Measurements from ENCODE around the gene RFPL3. TPM values are rescaled to one million over a fixed set of nuclear protein-coding genes. Genes with fewer than 3 reads are reported as not detected.
"Not testable (repeated sequence)": the region's sequence is repeated elsewhere in the genome, so short reads cannot be mapped to it uniquely, and the experiment has no call there.

RFPL3 gene
- total RNA-seq (not detected), polyA plus RNA-seq (not detected)

DNA sequence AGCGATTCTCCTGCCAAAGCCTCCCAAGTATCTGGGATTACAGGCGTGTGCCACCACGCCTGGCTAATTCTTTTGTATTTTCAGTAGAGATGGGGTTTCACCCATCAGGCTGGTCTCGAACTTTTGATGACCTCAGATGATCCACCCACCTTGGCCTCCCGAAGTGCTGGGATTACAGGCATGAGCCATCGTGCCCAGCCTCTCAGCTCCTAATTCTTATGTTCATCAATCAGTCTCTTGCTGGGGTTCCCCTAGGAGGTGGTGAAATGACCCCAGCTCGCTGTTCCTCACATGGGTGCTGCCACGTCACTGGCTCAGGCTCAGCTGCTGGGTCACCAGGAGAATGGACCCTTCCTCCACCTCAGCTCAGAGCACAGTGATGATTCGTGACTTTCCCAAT, at the start of gene RFPL3:
Gene RFPL3, plus strand, starts transcription at position 301 of the 400 bp plus-strand sequence. CDS start 205 bp downstream, outside the sequence.
- H3K4me3 ChIP-seq (ENCODE audit: low read depth, low read length); ATAC-seq (ENCODE audit: low read depth in 2 of 2); H3K4me1 ChIP-seq (ENCODE audit: control insufficient read depth, insufficient read depth, low read length, poor library complexity, severe bottlenecking); H3K4me3 Mint-ChIP-seq; H3K27me3 Mint-ChIP-seq; H3K36me3 ChIP-seq (ENCODE audit: control insufficient read depth, insufficient read depth, low read length); H3K9me3 Mint-ChIP-seq; H3K27me3 ChIP-seq (ENCODE audit: control insufficient read depth, insufficient read depth, low read length); H3K9me3 ChIP-seq (ENCODE audit: control insufficient read depth in 2 of 2, low read length in 2 of 2); H3K27ac Mint-ChIP-seq; DNase-seq; H3K4me1 Mint-ChIP-seq; H3K27ac ChIP-seq (ENCODE audit: insufficient read depth, low read length, poor library complexity, severe bottlenecking); H3K36me3 Mint-ChIP-seq: not testable (repeated sequence)

DNA sequence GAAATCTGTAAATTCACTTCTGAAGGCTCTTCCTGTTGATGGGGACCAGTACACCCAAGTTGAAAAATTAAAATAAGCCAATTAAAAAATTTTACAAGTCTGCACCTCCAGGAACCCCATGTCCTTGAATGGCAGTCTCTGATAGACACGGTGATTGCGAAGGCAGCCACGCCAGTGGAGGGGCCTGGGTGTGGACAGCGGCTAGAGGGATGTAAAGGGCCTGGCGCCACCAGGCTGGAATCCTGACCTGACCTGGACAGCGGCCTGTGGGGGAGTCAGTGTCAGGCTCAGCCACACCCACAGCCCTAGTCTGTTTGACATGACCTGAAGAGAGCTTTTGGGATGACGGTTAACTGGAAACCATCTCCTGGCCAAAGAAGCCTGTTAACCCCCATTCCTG, 49.5 kb upstream of the RFPL3 start:
- no peaks in the 10 kb centered on the region for H3K36me3 Mint-ChIP-seq

DNA sequence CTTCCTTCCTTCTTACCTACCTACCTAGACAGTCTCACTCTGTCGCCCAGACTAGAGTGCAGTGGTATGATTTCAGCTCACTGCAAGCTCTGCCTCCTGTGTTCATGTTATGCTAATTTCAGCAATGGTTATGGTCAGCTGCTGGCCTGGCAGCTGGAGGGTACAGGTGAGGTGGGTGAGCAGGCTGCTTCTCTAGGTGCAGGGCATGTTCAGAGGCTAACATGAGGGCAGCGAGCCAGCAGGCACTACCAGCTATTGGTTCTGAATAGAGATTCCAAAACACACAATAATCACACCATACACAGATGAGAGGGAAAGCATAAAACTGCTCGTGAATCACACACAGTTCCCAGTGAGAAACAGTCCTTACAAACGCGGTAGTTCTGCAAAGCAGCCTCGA, 48.7 kb upstream of the RFPL3 start:
- no peak overlapping the region for H3K4me3 ChIP-seq (ENCODE audit: low read depth, low read length)
- no peaks in the 10 kb centered on the region for H3K9me3 ChIP-seq (ENCODE audit: control insufficient read depth in 2 of 2, low read length in 2 of 2)
- H3K27me3 ChIP-seq (ENCODE audit: control insufficient read depth, insufficient read depth, low read length): no peaks in the 10 kb centered on the region
- Mint-ChIP-seq H3K27me3 (peaks cover 4% of the 10 kb centered on the region), H3K36me3 (no peaks in the 10 kb centered on the region), H3K4me3 (no peak overlapping the region), H3K27ac (no peak overlapping the region), H3K9me3 (peaks cover 0 to 2% (median 0%) of the 10 kb centered on the region in 7 donors), H3K4me1 (no peaks in the 10 kb centered on the region)
- H3K4me1 ChIP-seq (ENCODE audit: control insufficient read depth, insufficient read depth, low read length, poor library complexity, severe bottlenecking): no peaks in the 10 kb centered on the region
- DNase-seq (no peak), ATAC-seq (ENCODE audit: low read depth in 2 of 2) (no peak)
- H3K36me3 ChIP-seq (ENCODE audit: control insufficient read depth, insufficient read depth, low read length): no peaks in the 10 kb centered on the region
- no peak overlapping the region for H3K27ac ChIP-seq (ENCODE audit: insufficient read depth, low read length, poor library complexity, severe bottlenecking)

More for the DNA sequence above, 49.5 kb upstream of the RFPL3 start:
- Histone ChIP-seq H3K4me3 (ENCODE audit: low read depth, low read length) (no peak overlapping the region), H3K36me3 (ENCODE audit: control insufficient read depth, insufficient read depth, low read length) (no peaks in the 10 kb centered on the region), H3K27ac (ENCODE audit: insufficient read depth, low read length, poor library complexity, severe bottlenecking) (no peak overlapping the region), H3K4me1 (ENCODE audit: control insufficient read depth, insufficient read depth, low read length, poor library complexity, severe bottlenecking) (no peaks in the 10 kb centered on the region), H3K27me3 (ENCODE audit: control insufficient read depth, insufficient read depth, low read length) (no peaks in the 10 kb centered on the region), H3K9me3 (ENCODE audit: control insufficient read depth in 2 of 2, low read length in 2 of 2) (no peaks in the 10 kb centered on the region)
- Mint-ChIP-seq H3K27ac (no peak overlapping the region), H3K27me3 (peaks cover 9% of the 10 kb centered on the region), H3K9me3 (peaks cover 0 to 2% (median 0%) of the 10 kb centered on the region in 7 donors), H3K4me3 (no peak overlapping the region), H3K4me1 (no peaks in the 10 kb centered on the region)
- no peak for DNase-seq
- ATAC-seq (ENCODE audit: low read depth in 2 of 2): no peak

DNA sequence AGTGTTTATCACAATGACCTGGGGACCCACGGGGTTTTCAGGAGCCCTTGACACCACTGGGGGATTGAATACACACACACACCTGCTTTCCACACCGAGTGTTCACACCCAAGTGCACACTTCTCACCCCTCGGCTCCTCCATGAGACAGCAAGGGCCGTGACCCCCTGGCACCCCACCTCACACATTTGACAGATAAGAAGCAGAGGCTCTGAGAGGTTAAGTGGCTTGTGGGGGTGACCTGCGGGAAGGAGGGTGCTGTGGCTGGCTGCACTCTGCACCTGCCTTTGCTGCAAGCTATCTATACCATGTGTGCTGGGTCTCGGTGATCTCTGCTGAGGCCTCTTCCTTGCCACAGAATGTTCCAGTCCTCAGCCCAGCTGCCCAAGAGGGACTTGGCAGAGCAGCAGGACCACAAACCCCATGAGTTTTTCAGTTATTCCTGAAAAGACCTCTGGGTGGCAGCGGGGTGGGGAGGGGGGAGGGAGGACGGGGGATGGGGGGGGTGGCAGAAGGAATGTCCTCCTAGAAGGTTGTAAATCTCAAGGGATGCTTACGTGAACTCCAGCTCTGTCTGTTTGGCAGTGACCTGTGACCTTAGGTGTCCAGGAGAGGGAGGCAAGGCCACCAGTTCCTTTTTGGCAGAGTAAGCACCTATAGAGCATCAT, 47.9 kb upstream of the RFPL3 start:
- Mint-ChIP-seq H3K9me3 (no peaks in the 10 kb centered on the region), H3K4me3 (no peak overlapping the region), H3K36me3 (no peaks in the 10 kb centered on the region), H3K27ac (no peak overlapping the region), H3K27me3 (peaks cover 10% of the 10 kb centered on the region), H3K4me1 (no peaks in the 10 kb centered on the region)
- H3K36me3 ChIP-seq (ENCODE audit: control insufficient read depth, insufficient read depth, low read length): no peaks in the 10 kb centered on the region
- H3K27me3 ChIP-seq (ENCODE audit: control insufficient read depth, insufficient read depth, low read length): no peaks in the 10 kb centered on the region
- H3K4me1 ChIP-seq (ENCODE audit: control insufficient read depth, insufficient read depth, low read length, poor library complexity, severe bottlenecking): no peaks in the 10 kb centered on the region
- no peak overlapping the region for H3K4me3 ChIP-seq (ENCODE audit: low read depth, low read length)
- no peaks in the 10 kb centered on the region for H3K9me3 ChIP-seq (ENCODE audit: control insufficient read depth in 2 of 2, low read length in 2 of 2)
- H3K27ac ChIP-seq (ENCODE audit: insufficient read depth, low read length, poor library complexity, severe bottlenecking): no peak overlapping the region
- no peak for DNase-seq
- ATAC-seq (ENCODE audit: low read depth in 2 of 2): no peak

DNA sequence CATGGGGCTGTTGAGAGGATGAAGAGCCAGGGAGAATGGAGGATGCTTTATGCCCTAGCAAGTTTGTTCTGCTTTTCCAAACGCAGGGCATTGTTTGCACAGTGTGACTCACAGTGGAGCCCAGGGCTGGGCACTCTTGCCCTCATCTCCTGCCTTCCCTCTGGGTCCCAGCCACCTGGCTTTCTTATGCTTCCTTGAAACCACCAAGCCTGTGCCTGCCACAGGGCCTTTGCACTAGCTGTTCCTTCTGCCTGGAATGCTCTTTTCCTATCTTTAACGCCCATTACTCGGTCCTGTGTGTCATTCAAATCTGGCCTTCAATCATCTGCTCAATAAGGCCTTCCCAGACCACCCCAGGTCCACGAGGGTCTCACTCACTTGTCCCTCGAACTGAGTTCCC, 46.9 kb upstream of the RFPL3 start:
- Mint-ChIP-seq H3K9me3 (no peaks in the 10 kb centered on the region), H3K4me1 (no peaks in the 10 kb centered on the region), H3K27ac (no peak overlapping the region), H3K27me3 (peaks cover 10% of the 10 kb centered on the region), H3K36me3 (no peaks in the 10 kb centered on the region), H3K4me3 (no peak overlapping the region)
- DNase-seq (no peak), ATAC-seq (ENCODE audit: low read depth in 2 of 2) (no peak)
- H3K27me3 ChIP-seq (ENCODE audit: control insufficient read depth, insufficient read depth, low read length): no peaks in the 10 kb centered on the region
- no peaks in the 10 kb centered on the region for H3K9me3 ChIP-seq (ENCODE audit: control insufficient read depth in 2 of 2, low read length in 2 of 2)
- no peaks in the 10 kb centered on the region for H3K4me1 ChIP-seq (ENCODE audit: control insufficient read depth, insufficient read depth, low read length, poor library complexity, severe bottlenecking)
- no peaks in the 10 kb centered on the region for H3K36me3 ChIP-seq (ENCODE audit: control insufficient read depth, insufficient read depth, low read length)
- H3K4me3 ChIP-seq (ENCODE audit: low read depth, low read length): no peak overlapping the region
- no peak overlapping the region for H3K27ac ChIP-seq (ENCODE audit: insufficient read depth, low read length, poor library complexity, severe bottlenecking)

DNA sequence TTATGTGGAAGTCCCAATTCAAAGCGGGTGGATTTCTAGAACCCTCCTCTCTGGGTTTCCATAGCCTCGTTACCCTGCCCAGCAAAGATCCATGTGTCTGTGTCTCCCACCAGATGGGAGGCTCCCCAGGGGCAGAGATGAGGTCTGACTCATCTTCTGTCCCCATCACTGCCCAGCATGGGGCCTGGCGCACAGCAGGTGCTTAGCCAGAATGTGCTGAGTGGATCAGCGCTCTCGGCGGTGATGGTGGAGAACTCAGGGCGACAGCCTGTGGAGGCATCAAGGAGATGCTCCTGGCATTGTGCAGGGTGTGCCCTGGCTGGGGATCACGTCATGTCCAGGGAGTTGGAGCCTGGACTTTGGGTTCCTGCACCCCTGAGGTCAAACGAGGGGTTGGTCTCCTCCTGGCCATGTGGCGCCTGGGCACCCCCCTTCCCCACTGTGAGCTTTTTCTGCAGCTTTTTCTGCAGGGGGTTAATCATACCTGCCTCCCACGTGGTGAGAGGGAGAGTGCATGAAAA, 46.1 kb upstream of the RFPL3 start:
- Histone ChIP-seq H3K4me1 (ENCODE audit: control insufficient read depth, insufficient read depth, low read length, poor library complexity, severe bottlenecking) (no peaks in the 10 kb centered on the region), H3K36me3 (ENCODE audit: control insufficient read depth, insufficient read depth, low read length) (no peaks in the 10 kb centered on the region), H3K9me3 (ENCODE audit: control insufficient read depth in 2 of 2, low read length in 2 of 2) (no peaks in the 10 kb centered on the region), H3K4me3 (ENCODE audit: low read depth, low read length) (no peak overlapping the region), H3K27me3 (ENCODE audit: control insufficient read depth, insufficient read depth, low read length) (no peaks in the 10 kb centered on the region), H3K27ac (ENCODE audit: insufficient read depth, low read length, poor library complexity, severe bottlenecking) (no peak overlapping the region)
- ATAC-seq (ENCODE audit: low read depth in 2 of 2): no peak
- no peak overlapping the region for H3K4me3 Mint-ChIP-seq
- H3K9me3 Mint-ChIP-seq: no peaks in the 10 kb centered on the region
- H3K36me3 Mint-ChIP-seq: no peaks in the 10 kb centered on the region
- H3K4me1 Mint-ChIP-seq: no peaks in the 10 kb centered on the region
- H3K27me3 Mint-ChIP-seq: peaks cover 16% of the 10 kb centered on the region
- DNase-seq: no peak
- H3K27ac Mint-ChIP-seq: no peak overlapping the region

DNA sequence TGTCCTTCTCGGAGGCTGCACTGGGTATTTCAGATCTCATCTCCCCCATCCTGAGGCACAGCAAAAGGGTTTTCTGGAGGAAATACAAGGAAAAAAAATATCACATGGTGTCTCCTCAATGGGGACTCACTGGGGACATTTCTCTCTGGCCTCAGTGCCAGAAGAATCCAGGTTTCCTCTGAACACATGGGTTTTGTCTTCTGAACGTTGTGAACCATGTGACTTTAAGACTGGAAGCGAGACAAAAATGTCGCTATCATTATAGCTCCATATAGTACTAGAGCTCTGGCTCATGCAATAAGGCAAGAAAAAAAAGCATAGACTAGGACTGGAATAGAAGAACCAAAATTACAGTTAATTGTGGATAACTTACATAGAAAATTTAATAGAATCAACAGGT, 44.9 kb upstream of the RFPL3 start:
- H3K4me3 Mint-ChIP-seq: no peak overlapping the region
- no peak overlapping the region for H3K4me3 ChIP-seq (ENCODE audit: low read depth, low read length)
- H3K27me3 ChIP-seq (ENCODE audit: control insufficient read depth, insufficient read depth, low read length): no peaks in the 10 kb centered on the region
- no peaks in the 10 kb centered on the region for H3K36me3 Mint-ChIP-seq
- H3K27ac Mint-ChIP-seq: no peak overlapping the region
- no peaks in the 10 kb centered on the region for H3K36me3 ChIP-seq (ENCODE audit: control insufficient read depth, insufficient read depth, low read length)
- H3K4me1 Mint-ChIP-seq: no peaks in the 10 kb centered on the region
- no peaks in the 10 kb centered on the region for H3K9me3 Mint-ChIP-seq
- ATAC-seq (ENCODE audit: low read depth in 2 of 2): no peak
- no peaks in the 10 kb centered on the region for H3K4me1 ChIP-seq (ENCODE audit: control insufficient read depth, insufficient read depth, low read length, poor library complexity, severe bottlenecking)
- H3K27ac ChIP-seq (ENCODE audit: insufficient read depth, low read length, poor library complexity, severe bottlenecking): no peak overlapping the region
- DNase-seq: no peak
- H3K9me3 ChIP-seq (ENCODE audit: control insufficient read depth in 2 of 2, low read length in 2 of 2): no peaks in the 10 kb centered on the region
- H3K27me3 Mint-ChIP-seq: peaks cover 20% of the 10 kb centered on the region

DNA sequence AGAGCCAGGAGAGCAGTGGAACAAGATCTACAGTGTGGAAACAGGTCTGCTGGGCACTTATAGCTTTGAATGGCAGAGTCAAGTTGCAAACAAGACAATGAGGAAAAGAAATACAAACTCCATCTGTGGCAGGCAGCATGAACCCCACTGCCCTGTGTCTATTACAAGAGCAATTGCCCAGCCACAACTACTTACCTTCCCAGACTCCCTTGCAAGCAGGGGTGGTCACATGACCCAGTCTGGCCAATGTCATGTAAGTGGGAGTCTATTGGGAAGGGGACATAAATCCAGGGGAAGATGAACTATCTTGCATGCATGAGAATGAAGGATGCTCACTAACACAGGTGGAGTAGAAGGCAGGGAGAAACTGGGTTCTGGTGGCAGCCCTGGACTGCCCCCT, 44.1 kb upstream of the RFPL3 start:
- Mint-ChIP-seq H3K27ac (no peak overlapping the region), H3K36me3 (no peaks in the 10 kb centered on the region), H3K27me3 (peaks cover 26% of the 10 kb centered on the region), H3K9me3 (peaks cover 0 to 1% (median 0%) of the 10 kb centered on the region in 7 donors), H3K4me1 (no peaks in the 10 kb centered on the region), H3K4me3 (no peak overlapping the region)
- no peak overlapping the region for H3K4me3 ChIP-seq (ENCODE audit: low read depth, low read length)
- H3K4me1 ChIP-seq (ENCODE audit: control insufficient read depth, insufficient read depth, low read length, poor library complexity, severe bottlenecking): no peaks in the 10 kb centered on the region
- H3K27me3 ChIP-seq (ENCODE audit: control insufficient read depth, insufficient read depth, low read length): no peaks in the 10 kb centered on the region
- H3K27ac ChIP-seq (ENCODE audit: insufficient read depth, low read length, poor library complexity, severe bottlenecking): no peak overlapping the region
- DNase-seq (no peak), ATAC-seq (ENCODE audit: low read depth in 2 of 2) (no peak)
- no peaks in the 10 kb centered on the region for H3K36me3 ChIP-seq (ENCODE audit: control insufficient read depth, insufficient read depth, low read length)
- H3K9me3 ChIP-seq (ENCODE audit: control insufficient read depth in 2 of 2, low read length in 2 of 2): no peaks in the 10 kb centered on the region

All from CD4-positive, CD25-positive, alpha-beta regulatory T cell (primary cell).